H9 (cell line): ENCODE measurements around the gene HILPDA. TPM values are rescaled to one million over a fixed set of nuclear protein-coding genes. Genes with fewer than 3 reads are reported as not detected.

ENCODE experiments used
- DNase-seq: peaks from one replicate; pipeline ENCODE4 v3.0.0-alpha.2; 2017
- H2AFZ ChIP-seq: one replicate; pipeline ENCODE4 v1.6.1; 2013; ENCODE audit warnings: mild to moderate bottlenecking, low read length, control low read depth, moderate library complexity
- H2AK5ac ChIP-seq: 2 replicates; pipeline ENCODE4 v1.6.1; 2013; ENCODE audit warnings: low read length, control low read depth, mixed read lengths; ENCODE audit not compliant: insufficient read length
- H2BK120ac ChIP-seq: one replicate; pipeline ENCODE4 v1.6.1; 2013; ENCODE audit warnings: low read depth, mild to moderate bottlenecking, low read length, control low read depth, inconsistent platforms; ENCODE audit not compliant: poor library complexity, severe bottlenecking
- H2BK12ac ChIP-seq: 2 replicates; pipeline ENCODE4 v1.6.1; 2013; ENCODE audit warnings: low read length, control low read depth, mixed read lengths, low read depth; ENCODE audit not compliant: insufficient read length
- H2BK15ac ChIP-seq: 2 replicates; pipeline ENCODE4 v1.6.1; 2013; ENCODE audit warnings: low read depth, low read length, control low read depth
- H2BK20ac ChIP-seq: one replicate; pipeline ENCODE4 v1.6.1; 2013; ENCODE audit warnings: low read depth, mild to moderate bottlenecking, low read length, control low read depth, inconsistent platforms; ENCODE audit not compliant: poor library complexity, severe bottlenecking
- H2BK5ac ChIP-seq: 2 replicates; pipeline ENCODE4 v1.6.1; 2013; ENCODE audit warnings: low read length, control low read depth, mixed read lengths; ENCODE audit not compliant: insufficient read length
- H3K14ac ChIP-seq: 2 replicates; pipeline ENCODE4 v1.6.1; 2013; ENCODE audit warnings: low read length, control low read depth; ENCODE audit not compliant: insufficient read depth
- H3K18ac ChIP-seq: 2 replicates; pipeline ENCODE4 v1.6.1; 2013; ENCODE audit warnings: low read depth, mild to moderate bottlenecking, mixed read lengths, low read length, control low read depth; ENCODE audit not compliant: insufficient read length
- H3K23ac ChIP-seq: 2 replicates; pipeline ENCODE4 v1.6.1; 2013; ENCODE audit warnings: low read length, control low read depth, mixed read lengths, low read depth; ENCODE audit not compliant: insufficient read length
- H3K23me2 ChIP-seq: 2 replicates; pipeline ENCODE4 v1.6.1; 2013; ENCODE audit warnings: low read depth, mild to moderate bottlenecking, mixed read lengths, low read length, control low read depth; ENCODE audit not compliant: insufficient read length, poor library complexity, severe bottlenecking
- H3K27ac ChIP-seq: 2 replicates; pipeline ENCODE4 v1.5.1; 2013; ENCODE audit warnings: low read length, control low read depth, mixed read lengths, low read depth; ENCODE audit not compliant: insufficient read length
- H3K27me3 ChIP-seq: 2 replicates; pipeline ENCODE4 v1.6.1; 2013; ENCODE audit warnings: low read length, control low read depth, inconsistent platforms; ENCODE audit not compliant: insufficient read depth
- H3K4ac ChIP-seq: 2 replicates; pipeline ENCODE4 v1.6.1; 2013; ENCODE audit warnings: low read depth, mild to moderate bottlenecking, control low read depth, inconsistent platforms, low read length, moderate library complexity
- H3K4me1 ChIP-seq: 2 replicates; pipeline ENCODE4 v1.6.1; 2013; ENCODE audit warnings: low read length, control low read depth, inconsistent platforms; ENCODE audit not compliant: insufficient read depth
- H3K4me2 ChIP-seq: 2 replicates; pipeline ENCODE4 v1.6.1; 2013; ENCODE audit warnings: low read length, control low read depth, mixed read lengths; ENCODE audit not compliant: insufficient read length, insufficient read depth
- H3K56ac ChIP-seq: 2 replicates; pipeline ENCODE4 v1.6.1; 2013; ENCODE audit warnings: low read depth, mild to moderate bottlenecking, mixed read lengths, low read length, control low read depth; ENCODE audit not compliant: insufficient read length
- H3K79me1 ChIP-seq: 2 replicates; pipeline ENCODE4 v1.6.1; 2013; ENCODE audit warnings: low read depth, mild to moderate bottlenecking, moderate library complexity, low read length, control low read depth, inconsistent platforms; ENCODE audit not compliant: insufficient read depth, poor library complexity, severe bottlenecking
- H3K79me2 ChIP-seq: 2 replicates; pipeline ENCODE4 v1.6.1; 2013; ENCODE audit warnings: low read length, control low read depth, inconsistent platforms; ENCODE audit not compliant: insufficient read depth
- H3K9ac ChIP-seq: 2 replicates; pipeline ENCODE4 v1.6.1; 2013; ENCODE audit warnings: low read length, control low read depth, mixed read lengths; ENCODE audit not compliant: insufficient read length; ENCODE audit errors: extremely low read depth
- H3K9me3 ChIP-seq: one replicate; pipeline ENCODE4 v1.6.1; 2013; ENCODE audit warnings: low read depth, low read length, inconsistent platforms; ENCODE audit not compliant: control insufficient read depth
- H3T11ph ChIP-seq: one replicate; pipeline ENCODE4 v1.6.1; 2013; ENCODE audit warnings: mild to moderate bottlenecking, low read length, control low read depth, inconsistent platforms
- H4K20me1 ChIP-seq: one replicate; pipeline ENCODE4 v1.6.1; 2013; ENCODE audit not compliant: control insufficient read depth, insufficient read length, insufficient read depth
- H4K5ac ChIP-seq: 2 replicates; pipeline ENCODE4 v1.6.1; 2013; ENCODE audit warnings: low read depth, mild to moderate bottlenecking, mixed read lengths, low read length, control low read depth; ENCODE audit not compliant: insufficient read length
- H4K8ac ChIP-seq: replicated peaks from 2 replicates; pipeline ENCODE4 v1.6.1; 2013; ENCODE audit warnings: low read length, control low read depth, mixed read lengths, low read depth; ENCODE audit not compliant: insufficient read length
- H4K91ac ChIP-seq: 2 replicates; pipeline ENCODE4 v1.6.1; 2013; ENCODE audit warnings: low read depth, mild to moderate bottlenecking, moderate library complexity, mixed read lengths, low read length, control low read depth; ENCODE audit not compliant: insufficient read length
- H3K27ac Mint-ChIP-seq, 3 experiments: 2 replicates in 2 of 3; 3 replicates in 1 of 3; pipeline ENCODE4 v1.8.0; 2020 to 2021; ENCODE audit warnings: mixed read lengths in 3 of 3, mild to moderate bottlenecking in 1 of 3, moderate library complexity in 1 of 3
- H3K27me3 Mint-ChIP-seq: 2 replicates; pipeline ENCODE4 v1.8.0; 2021; ENCODE audit warnings: low read depth, mild to moderate bottlenecking, moderate library complexity, mixed read lengths
- H3K36me3 Mint-ChIP-seq, 3 experiments: 2 replicates in 2 of 3; 3 replicates in 1 of 3; pipeline ENCODE4 v1.8.0; 2020 to 2021; ENCODE audit warnings: low read depth in 3 of 3, mixed read lengths in 3 of 3; ENCODE audit not compliant: insufficient read depth in 1 of 3
- H3K4me1 Mint-ChIP-seq, 2 experiments: 2 replicates each; pipeline ENCODE4 v1.8.0; 2020; ENCODE audit warnings: mixed read lengths in 2 of 2
- H3K4me3 Mint-ChIP-seq, 2 experiments: 2 replicates in 1 of 2; 3 replicates in 1 of 2; pipeline ENCODE4 v1.8.0; 2020 to 2021; ENCODE audit warnings: mild to moderate bottlenecking in 2 of 2, mixed read lengths in 2 of 2, moderate library complexity in 1 of 2
- H3K9me3 Mint-ChIP-seq, 2 experiments: 2 replicates in 1 of 2; 3 replicates in 1 of 2; pipeline ENCODE4 v1.8.0; 2020; ENCODE audit warnings: mild to moderate bottlenecking in 2 of 2, mixed read lengths in 2 of 2, moderate library complexity in 1 of 2
- CTCF ChIP-seq: fragments of 200-600 bp; sonication (generic); conservative IDR thresholded peaks from 3 replicates; pipeline ENCODE4 v1.8.0; 2021; ENCODE audit warnings: antibody characterized with exemption, mild to moderate bottlenecking
- WGBS: extraction: QIAGEN DNeasy Blood & Tissue Kit; methylation state at CpG from one replicate; pipeline ENCODE4 v1.1.7; 2013; ENCODE audit warnings: missing lambda C conversion rate, low lambda C conversion rate, mixed read lengths; ENCODE audit not compliant: insufficient read length; ENCODE audit errors: extremely low coverage; 5-methylcytosine and 5-hydroxymethylcytosine counted together
- long read RNA-seq: library from polyadenylated mRNA; unstranded; transcript quantifications from one replicate; pipeline ENCODE4 v2.0.0, GENCODE V29; 2020
- total RNA-seq: library from RNA; stranded (reverse); gene quantifications from 2 replicates; pipeline ENCODE4 v1.2.1, GENCODE V29; 2021

HILPDA gene
- total RNA-seq, result 23.1 and 23.3 TPM in 2 replicates
- long read RNA-seq, transcript HILPDA-202 (2 exons, 785 nt), result minor isoform, 6 of 72 reads
- long read RNA-seq, transcript HILPDA-201 (2 exons, 1,349 nt), result major isoform, 65 of 72 reads
- long read RNA-seq, partial matches to known transcripts, result 0 of 72 reads
- long read RNA-seq, other reads (novel, unspliced or antisense), result 1 of 72 reads

- H2BK5ac ChIP-seq, result no peak within 1 kb of the TSS
- peak within 1 kb of the TSS; percentile 2; the same call in 1 of the 2 replicates for H3K4ac ChIP-seq
- no peaks in the 10 kb centered on the region for H3K9me3 ChIP-seq
- Mint-ChIP-seq H3K27ac (peak within 1 kb of the TSS; percentile 77 to 99 (median 99); a peak in 6 of 7 replicates), H3K27me3 (peaks cover 12% of the 10 kb centered on the region), H3K4me3 (peak within 1 kb of the TSS; percentile 96 to 99), H3K36me3 (peaks cover 13 to 24% (median 19%) of the 10 kb centered on the region in 3 experiments), H3K9me3 (no peaks in the 10 kb centered on the region), H3K4me1 (peaks cover 49 to 68% of the 10 kb centered on the region in 2 experiments)
- H3K23me2 ChIP-seq, result peaks cover 6% of the 10 kb centered on the region
- no peak for TF ChIP-seq CTCF
- no peak within 1 kb of the TSS for H3K56ac ChIP-seq
- no peak within 1 kb of the TSS for H3T11ph ChIP-seq
- no peak within 1 kb of the TSS for H2BK20ac ChIP-seq
- H3K18ac ChIP-seq, result peak within 1 kb of the TSS; percentile 74
- H3K27me3 ChIP-seq, result no peaks in the 10 kb centered on the region
- no peak within 1 kb of the TSS for H3K27ac ChIP-seq
- peak within 1 kb of the TSS; percentile 48 for H4K5ac ChIP-seq
- H3K79me1 ChIP-seq, result no peaks in the 10 kb centered on the region
- no peaks in the 10 kb centered on the region for H3K4me1 ChIP-seq
- peak within 1 kb of the TSS; percentile 91 for H3K9ac ChIP-seq
- no peak within 1 kb of the TSS for H2BK15ac ChIP-seq
- H4K91ac ChIP-seq, result no peak within 1 kb of the TSS
- peak within 1 kb of the TSS; percentile 90 for H3K14ac ChIP-seq
- no peak within 1 kb of the TSS for H2AFZ ChIP-seq
- H3K4me2 ChIP-seq, result peak within 1 kb of the TSS; percentile 78
- DNase-seq, result peak; percentile 86
- no peak within 1 kb of the TSS for H2BK12ac ChIP-seq
- H4K20me1 ChIP-seq, result no peaks in the 10 kb centered on the region
- peak within 1 kb of the TSS; percentile 30 for H4K8ac ChIP-seq
- no peak within 1 kb of the TSS for H2AK5ac ChIP-seq
- no peak within 1 kb of the TSS for H2BK120ac ChIP-seq
- peaks cover 9% of the 10 kb centered on the region; the same call in 1 of the 2 replicates for H3K79me2 ChIP-seq
- no CpG with 5 or more reads among the region's 64 CpGs for WGBS
- H3K23ac ChIP-seq, result no peak within 1 kb of the TSS
These were observed at the start of gene HILPDA for GRCh38 chr7:128455543-128456254. Gene HILPDA, plus strand, starts transcription at chr7:128455878. Its CDS starts 1,391 bp downstream, at chr7:128457269.
